Small intestine (tissue), 7 donors: ENCODE data around the gene SMS. TPM values are rescaled to one million over a fixed set of nuclear protein-coding genes. Genes with fewer than 3 reads are reported as not detected.

Source experiments
- DNase-seq, 2 donors: peaks; one replicate each; pipeline versions ENCODE4 v3.0.0 to v3.0.0-alpha.2; 2013
- FAIRE-seq: peaks from 2 replicates; lab custom pipeline; 2012; peaks lifted over from hg19 to GRCh38; lab: Jason Lieb, UNC
- H3K27ac ChIP-seq, 3 donors: one replicate each; pipeline ENCODE4 v1.5.1; 2013; ENCODE audit warnings: low read length in 2 of 3, mild to moderate bottlenecking in 2 of 3, control low read depth in 1 of 3, inconsistent platforms in 1 of 3, low read depth in 1 of 3, moderate library complexity in 1 of 3
- H3K27me3 ChIP-seq, 3 donors: one replicate each; pipeline ENCODE4 v1.6.1; 2013; ENCODE audit warnings: low read length in 3 of 3, inconsistent platforms in 1 of 3; ENCODE audit not compliant: control insufficient read depth in 3 of 3, insufficient read depth in 3 of 3
- H3K36me3 ChIP-seq, 3 donors: one replicate each; pipeline ENCODE4 v1.6.1; 2013; ENCODE audit warnings: low read length in 3 of 3, inconsistent platforms in 1 of 3, low read depth in 1 of 3, mild to moderate bottlenecking in 1 of 3, moderate library complexity in 1 of 3; ENCODE audit not compliant: control insufficient read depth in 3 of 3, insufficient read depth in 2 of 3
- H3K4me1 ChIP-seq, 3 donors: one replicate each; pipeline ENCODE4 v1.6.1; 2013; ENCODE audit warnings: low read length in 2 of 3, inconsistent platforms in 1 of 3, low read depth in 1 of 3, mild to moderate bottlenecking in 1 of 3, moderate library complexity in 1 of 3; ENCODE audit not compliant: control insufficient read depth in 3 of 3, insufficient read depth in 2 of 3
- H3K4me3 ChIP-seq, 3 donors: one replicate each; pipeline ENCODE4 v1.5.1; 2013; ENCODE audit warnings: low read length in 3 of 3, control low read depth in 1 of 3, inconsistent platforms in 1 of 3, low read depth in 1 of 3, mild to moderate bottlenecking in 1 of 3, moderate library complexity in 1 of 3
- H3K9me3 ChIP-seq, 2 donors: one replicate each; pipeline ENCODE4 v1.6.1; 2013; ENCODE audit warnings: low read depth in 1 of 2, low read length in 1 of 2; ENCODE audit not compliant: control insufficient read depth in 2 of 2, insufficient read depth in 1 of 2
- WGBS, 3 donors: extraction: QIAGEN DNeasy Blood & Tissue Kit; methylation state at CpG; one replicate each; pipeline ENCODE4 v1.1.7; 2013; 5-methylcytosine and 5-hydroxymethylcytosine counted together
- polyA plus RNA-seq, 4 donors: library from polyadenylated mRNA; stranded (reverse) in 3 of 4; unstranded in 1 of 4; fragments of 200-250 nt in 3 of 4; fragments of 120-200 nt in 1 of 4; gene quantifications; one replicate each; pipeline versions ENCODE4 v1.2.1 to v1.2.3, GENCODE V29; 2013
- donor health status: healthy with polysubstance abuse.
- donor health status: control.
- donor health status: control.
- donor health status: Bipolar disorder and iron deficiency.
- donor health status: healthy.

The SMS gene
- polyA plus RNA-seq, 4 donors = 60.3 to 89.2 (median 87.5) TPM

DNA sequence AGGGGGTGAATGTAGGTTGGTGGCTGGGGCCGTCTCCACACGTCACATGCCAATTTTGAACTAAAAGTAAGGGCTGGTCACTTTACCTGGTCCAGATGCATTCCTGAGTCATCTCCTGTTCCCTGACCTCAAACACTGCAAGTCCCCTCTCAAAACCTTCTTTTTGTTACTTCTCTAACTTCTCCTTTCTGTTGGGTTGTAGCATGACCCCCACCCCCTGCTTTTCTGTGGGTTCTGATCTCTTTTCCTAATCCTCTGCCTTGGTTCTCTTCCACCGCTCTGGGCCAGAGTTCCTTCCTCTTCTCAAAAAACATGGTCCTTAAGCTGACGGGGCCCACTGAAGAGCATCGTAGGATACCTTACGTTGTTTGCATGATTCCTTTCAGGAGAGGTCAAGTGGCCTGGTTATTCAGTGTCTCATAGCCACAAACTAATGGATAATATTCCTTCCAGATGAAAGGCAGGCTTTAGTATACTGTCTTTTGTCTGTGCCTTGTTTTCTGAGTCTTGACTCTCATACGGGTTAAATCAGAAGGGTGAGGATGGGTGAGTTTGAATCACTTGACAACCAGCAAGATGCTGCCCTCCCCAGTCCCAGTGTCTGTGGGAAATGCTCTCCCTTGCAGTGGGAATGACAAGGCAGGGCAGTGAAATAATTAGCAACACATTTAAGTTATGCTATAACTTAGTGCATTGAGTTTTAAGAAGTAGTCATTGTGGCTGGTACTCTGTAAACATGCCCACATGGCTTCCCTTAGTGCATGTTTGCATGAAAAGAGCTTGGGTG is 15.1 kb downstream of the SMS start:
- Histone ChIP-seq H3K27ac (no peak overlapping the region), H3K9me3 (no peaks in the 10 kb centered on the region), H3K27me3 (no peaks in the 10 kb centered on the region), H3K4me1 (no peaks in the 10 kb centered on the region), H3K4me3 (no peak overlapping the region), H3K36me3 (peaks cover 0 to 4% (median 0%) of the 10 kb centered on the region in 3 donors)
- 39 to 66% (median 62%) methylated on average over 6 to 7 of the region's 7 CpGs for WGBS, 3 donors
- DNase-seq (no peak), FAIRE-seq (no peak)

DNA sequence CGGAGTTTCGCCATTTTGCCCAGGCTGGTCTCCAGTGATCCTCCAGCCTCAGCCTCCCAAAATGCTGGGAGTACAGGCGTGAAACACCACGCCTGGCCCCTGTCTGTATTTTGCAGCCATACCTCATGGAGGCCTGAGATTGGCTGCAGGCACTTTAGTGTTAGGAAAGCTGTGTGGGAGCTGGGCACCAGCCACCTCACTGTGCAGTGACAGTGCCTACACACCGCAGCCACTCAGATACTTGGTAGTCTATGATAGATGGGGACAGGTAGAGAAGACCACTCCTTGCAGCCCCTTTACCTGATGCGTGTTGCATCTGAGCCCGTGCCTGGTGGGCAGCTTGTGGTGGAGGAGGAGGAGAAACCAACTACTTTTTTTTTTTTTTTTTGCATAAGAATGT is 16.3 kb downstream of the SMS start:
- H3K27ac ChIP-seq = no peak overlapping the region
- FAIRE-seq (no peak), DNase-seq (no peak)
- no peaks in the 10 kb centered on the region for H3K27me3 ChIP-seq
- H3K4me3 ChIP-seq = no peak overlapping the region
- peaks cover 0 to 5% (median 0%) of the 10 kb centered on the region in 3 donors for H3K4me1 ChIP-seq
- WGBS, 3 donors = 91 to 99% (median 97%) methylated on average over 5 to 7 of the region's 7 CpGs
- no peaks in the 10 kb centered on the region for H3K9me3 ChIP-seq
- peaks cover 0 to 4% (median 0%) of the 10 kb centered on the region in 3 donors for H3K36me3 ChIP-seq

DNA sequence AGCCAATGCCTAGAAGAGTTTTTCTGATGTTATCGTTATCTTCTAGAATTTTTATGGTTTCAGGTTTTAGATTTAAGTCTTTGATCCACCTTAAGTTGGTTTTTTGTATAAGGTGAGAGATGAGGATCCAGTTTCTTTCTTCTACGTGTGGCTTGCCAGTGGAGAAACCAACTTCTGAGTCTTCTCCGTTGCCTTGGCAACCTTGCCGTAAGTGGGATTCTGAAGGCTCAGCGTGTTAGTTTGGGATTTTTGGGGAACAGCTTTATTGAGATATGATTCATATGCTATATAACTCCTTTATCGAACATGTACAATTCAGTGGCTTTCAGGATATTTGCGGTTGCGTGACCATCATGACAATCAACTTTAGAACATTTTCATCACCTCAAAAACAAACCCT is 17.7 kb downstream of the SMS start:
- Histone ChIP-seq H3K36me3 (peaks cover 0 to 4% (median 0%) of the 10 kb centered on the region in 3 donors), H3K27ac (no peak overlapping the region), H3K27me3 (no peaks in the 10 kb centered on the region), H3K9me3 (no peaks in the 10 kb centered on the region), H3K4me1 (peaks cover 0 to 5% (median 0%) of the 10 kb centered on the region in 3 donors), H3K4me3 (no peak overlapping the region)
- no peak for FAIRE-seq
- 77 to 83% (median 77%) methylated on average over 8 of the region's 8 CpGs for WGBS, 3 donors
- no peak for DNase-seq

DNA sequence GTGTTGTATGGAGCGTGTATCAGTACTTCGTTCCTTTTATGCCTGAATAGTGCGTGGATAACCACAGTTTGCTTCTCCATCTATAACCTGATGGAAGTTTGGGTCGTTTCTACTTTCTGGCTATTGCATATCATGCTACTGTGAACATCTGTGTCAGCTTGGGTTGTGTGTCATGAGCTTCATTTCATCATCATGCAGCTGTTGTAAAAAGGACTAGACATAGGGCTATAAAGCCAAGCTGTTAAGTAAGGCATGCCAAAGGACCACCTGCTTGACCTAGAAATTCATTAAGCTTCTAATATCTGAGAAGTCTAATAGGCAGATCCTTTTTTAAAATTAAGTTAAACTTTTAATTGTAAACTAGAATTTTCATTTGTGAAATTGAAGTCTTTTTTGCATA is 18.4 kb downstream of the SMS start:
- H3K4me3 ChIP-seq = no peak overlapping the region
- 74 to 89% (median 84%) methylated on average over 4 of the region's 4 CpGs for WGBS, 3 donors
- DNase-seq = no peak
- FAIRE-seq = no peak
- peaks cover 0 to 4% (median 0%) of the 10 kb centered on the region in 3 donors for H3K36me3 ChIP-seq
- H3K4me1 ChIP-seq = peaks cover 0 to 5% (median 0%) of the 10 kb centered on the region in 3 donors
- no peaks in the 10 kb centered on the region for H3K9me3 ChIP-seq
- H3K27ac ChIP-seq = no peak overlapping the region
- H3K27me3 ChIP-seq = no peaks in the 10 kb centered on the region

DNA sequence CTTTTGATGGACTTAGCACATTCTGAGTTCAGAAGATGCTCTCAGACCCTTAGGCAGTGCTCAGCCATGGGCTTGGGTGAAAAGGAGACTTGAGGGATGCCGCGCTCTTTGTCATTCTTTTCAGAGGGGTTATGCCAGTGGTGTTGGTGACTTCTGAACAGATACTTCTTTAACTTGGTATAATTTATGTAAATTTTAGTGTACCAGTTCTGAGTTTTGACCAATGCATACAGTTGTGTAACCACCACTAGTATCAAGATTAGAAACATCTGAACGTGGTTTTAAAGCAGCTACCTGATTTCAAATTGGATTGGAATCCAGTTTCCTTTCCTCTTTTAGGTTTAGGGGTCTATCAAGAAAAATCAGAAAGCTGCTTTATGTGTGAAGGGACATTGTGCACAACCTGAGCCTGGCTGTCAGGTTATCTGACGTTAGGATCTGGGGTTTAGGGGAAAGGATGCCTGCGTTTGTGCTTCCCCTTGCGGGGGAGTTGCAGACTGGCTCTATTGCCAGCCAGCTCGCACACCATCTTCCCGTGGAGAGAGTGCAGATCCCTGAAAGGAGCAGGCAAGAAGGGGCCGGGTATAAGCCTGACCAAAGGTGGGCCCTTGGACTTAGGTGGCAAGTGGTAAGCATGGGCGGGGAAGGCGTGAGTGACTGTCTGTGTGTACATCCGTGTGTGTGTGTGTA is 19.0 kb downstream of the SMS start:
- no peak overlapping the region for H3K4me3 ChIP-seq
- WGBS, 3 donors = 63 to 74% (median 63%) methylated on average over 12 of the region's 12 CpGs
- peaks cover 0 to 4% (median 0%) of the 10 kb centered on the region in 3 donors for H3K36me3 ChIP-seq
- peaks cover 0 to 5% (median 0%) of the 10 kb centered on the region in 3 donors for H3K4me1 ChIP-seq
- no peaks in the 10 kb centered on the region for H3K27me3 ChIP-seq
- H3K27ac ChIP-seq = no peak overlapping the region
- DNase-seq = no peak
- FAIRE-seq = no peak
- no peaks in the 10 kb centered on the region for H3K9me3 ChIP-seq

DNA sequence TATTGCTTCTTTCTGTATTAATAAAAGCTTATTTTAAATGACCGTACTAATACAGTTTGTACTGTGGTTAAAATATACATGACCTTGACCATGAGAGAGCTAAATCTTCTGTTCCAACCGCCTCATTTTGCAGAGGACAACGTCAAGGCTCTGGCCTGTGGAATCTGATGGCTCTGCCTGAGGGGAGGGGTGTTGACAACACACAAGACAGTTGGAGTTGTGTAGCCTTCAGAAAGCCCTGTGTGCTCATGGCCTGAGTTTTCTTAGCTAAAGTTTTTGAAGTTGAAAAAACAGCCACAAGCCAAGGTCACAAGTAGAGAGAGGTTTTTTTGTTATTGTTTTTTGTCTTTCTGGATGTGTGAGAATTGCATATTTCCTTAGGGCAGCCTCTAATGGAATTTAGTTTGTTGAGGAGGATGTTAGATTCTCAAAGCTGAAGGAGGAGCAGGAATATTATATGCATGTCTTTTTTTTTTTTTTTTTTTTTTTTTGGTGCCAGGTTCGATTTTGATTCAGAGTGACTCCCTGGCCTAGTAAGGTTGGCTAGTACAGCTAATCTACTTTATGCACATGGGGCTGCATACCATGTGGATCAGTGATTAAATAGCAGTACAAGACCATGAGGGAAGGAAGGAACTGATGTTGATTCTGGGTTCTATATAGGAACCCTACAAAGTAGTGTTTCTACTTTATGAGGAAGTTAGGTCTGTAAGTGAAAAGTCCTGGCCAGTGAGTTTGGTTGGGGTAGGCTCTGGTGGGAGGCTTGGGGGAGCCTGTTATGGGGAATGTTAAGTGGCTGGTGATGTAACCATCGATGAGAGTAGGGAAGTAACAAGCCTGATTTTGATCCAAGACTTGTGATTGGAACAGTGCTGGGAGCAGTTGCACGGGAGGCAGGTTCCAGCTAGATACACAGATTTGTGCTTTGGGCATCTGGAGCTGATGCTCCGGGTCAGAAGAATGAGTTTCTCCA is 20.3 kb downstream of the SMS start:
- no peaks in the 10 kb centered on the region for H3K27me3 ChIP-seq
- peaks cover 0 to 4% (median 0%) of the 10 kb centered on the region in 3 donors for H3K36me3 ChIP-seq
- DNase-seq (no peak), FAIRE-seq (no peak)
- H3K4me1 ChIP-seq = peaks cover 0 to 5% (median 0%) of the 10 kb centered on the region in 3 donors
- whole genome bisulfite sequencing, 3 donors = 56 to 75% (median 57%) methylated on average over 7 of the region's 7 CpGs
- no peaks in the 10 kb centered on the region for H3K9me3 ChIP-seq
- no peak overlapping the region for H3K4me3 ChIP-seq
- no peak overlapping the region for H3K27ac ChIP-seq

DNA sequence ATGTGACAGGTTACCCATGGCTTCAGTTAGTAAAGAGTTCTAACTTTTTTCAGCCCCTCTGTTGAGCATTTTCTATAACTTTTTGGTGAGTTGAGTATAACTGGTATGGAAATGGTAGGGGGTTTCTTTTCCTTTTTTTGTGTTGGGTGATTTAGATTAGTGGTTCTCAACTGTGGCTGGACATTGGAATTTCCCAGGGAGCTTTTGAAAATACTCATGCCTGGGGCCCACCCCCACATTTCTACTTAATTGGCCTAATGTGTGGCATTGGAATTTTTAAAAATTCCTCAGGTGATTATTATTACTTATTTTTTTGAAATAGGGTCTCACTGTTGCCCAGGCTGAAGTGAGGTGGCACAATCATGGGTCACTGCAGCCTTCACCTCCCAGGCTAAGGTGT is 21.9 kb downstream of the SMS start:
- no peak for FAIRE-seq
- H3K36me3 ChIP-seq = peaks cover 0 to 3% (median 0%) of the 10 kb centered on the region in 3 donors
- H3K27me3 ChIP-seq = no peaks in the 10 kb centered on the region
- H3K9me3 ChIP-seq = no peaks in the 10 kb centered on the region
- no peak overlapping the region for H3K27ac ChIP-seq
- H3K4me1 ChIP-seq = peaks cover 0 to 5% (median 0%) of the 10 kb centered on the region in 3 donors
- no peak overlapping the region for H3K4me3 ChIP-seq
- no peak for DNase-seq

DNA sequence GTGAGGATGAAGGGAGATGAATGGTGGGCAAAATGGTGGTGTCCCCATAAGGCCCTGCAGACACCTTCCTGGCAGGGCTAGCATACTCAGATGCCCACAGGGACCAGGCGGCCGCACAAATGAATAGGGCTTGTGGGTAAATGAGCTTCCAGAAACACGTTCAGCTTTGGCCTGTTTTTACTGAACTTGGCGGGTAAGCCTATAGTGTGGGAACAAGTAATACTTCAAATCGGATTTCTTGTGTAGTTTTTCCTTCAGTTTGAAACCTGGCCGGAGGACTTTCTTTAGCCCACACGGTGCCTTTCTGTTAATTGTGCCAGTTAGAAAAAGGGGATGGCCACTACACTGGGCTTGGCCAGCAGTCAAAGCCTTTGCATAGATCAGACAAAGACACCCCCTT is 22.8 kb downstream of the SMS start:
- Histone ChIP-seq H3K4me1 (peaks cover 0 to 5% (median 0%) of the 10 kb centered on the region in 3 donors), H3K27me3 (no peaks in the 10 kb centered on the region), H3K27ac (no peak overlapping the region), H3K9me3 (no peaks in the 10 kb centered on the region), H3K36me3 (peaks cover 0 to 12% (median 0%) of the 10 kb centered on the region in 3 donors), H3K4me3 (no peak overlapping the region)
- WGBS, 3 donors = 83 to 98% (median 84%) methylated on average over 7 of the region's 7 CpGs
- DNase-seq = no peak
- no peak for FAIRE-seq
